DMS153 (cell line): Measurements from ENCODE around the gene RABGEF1.
"Not testable (repeated sequence)": the region's sequence is repeated elsewhere in the genome, so short reads cannot be mapped to it uniquely, and the experiment has no call there.

ENCODE experiments used
- DNase-seq: peaks from one replicate; lab custom pipeline; 2025; lab: John Stamatoyannopoulos, UW

The RABGEF1 gene

GRCh38 chr7:66740302-66740979 lies at the start of gene RABGEF1:
RABGEF1 (plus strand) TSS chr7:66740733; CDS start chr7:66771900, 31,167 bp downstream.
- peak; percentile 85 for DNase-seq

- no peak for DNase-seq
Observed at GRCh38 chr7:66693331-66693730, 47.2 kb upstream of the RABGEF1 start.

DNA sequence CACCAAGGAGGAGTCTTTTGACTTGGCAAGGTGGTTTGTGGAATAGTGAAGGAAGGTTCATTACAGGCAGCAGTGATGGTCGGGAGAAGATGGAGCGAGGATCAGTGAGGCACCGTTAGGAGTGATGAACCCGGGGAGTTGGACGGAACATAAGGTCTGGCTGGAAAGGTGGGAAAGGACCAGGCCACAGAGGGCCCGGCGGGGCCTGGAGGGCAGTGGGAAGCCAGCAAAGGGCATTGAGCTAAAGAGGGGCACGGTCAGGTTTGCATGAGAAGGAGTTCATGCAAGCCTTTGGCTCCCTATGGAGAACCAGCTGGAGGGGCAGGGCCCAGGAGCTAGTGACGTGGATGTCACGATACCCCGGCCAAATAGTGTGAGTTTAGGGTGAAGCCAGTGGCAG lies 46.2 kb upstream of the RABGEF1 start:
- no peak for DNase-seq

- DNase-seq: not testable (repeated sequence)
Observed at GRCh38 chr7:66695417-66695816, 45.1 kb upstream of the RABGEF1 start.

- not testable (repeated sequence) for DNase-seq
Observed at GRCh38 chr7:66696134-66696533, 44.4 kb upstream of the RABGEF1 start.

GRCh38 chr7:66696774-66697191 lies 43.8 kb upstream of the RABGEF1 start:
- no peak for DNase-seq

- DNase-seq: no peak
Observed at GRCh38 chr7:66697449-66698438, 42.8 kb upstream of the RABGEF1 start.

DNA sequence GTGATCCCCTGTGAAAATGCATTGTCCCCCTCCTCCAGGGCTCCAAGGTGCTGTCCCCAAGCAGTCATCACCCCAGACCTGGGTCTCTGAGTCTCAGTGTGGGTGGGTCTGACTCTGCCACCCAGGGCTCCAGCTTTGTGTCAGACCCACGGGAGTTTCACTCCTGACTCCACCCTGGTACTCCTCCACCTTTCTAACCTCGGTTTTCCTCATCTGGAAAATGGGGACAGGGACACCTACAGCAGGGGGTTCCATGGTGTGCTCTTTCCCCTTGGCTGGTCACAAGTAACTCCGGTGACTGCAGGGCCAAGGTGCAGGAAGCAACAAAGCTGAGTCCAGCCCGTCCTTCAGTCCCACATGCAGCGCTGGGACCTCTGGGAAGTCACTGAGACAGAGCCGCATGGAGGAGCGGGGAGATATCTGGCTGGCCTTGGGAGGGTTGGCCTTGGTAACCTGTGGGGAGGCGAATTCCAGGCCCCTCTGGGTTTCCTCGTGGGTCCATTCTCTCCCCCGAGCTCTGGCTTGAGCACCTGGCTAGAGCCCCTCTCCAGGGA lies 41.8 kb upstream of the RABGEF1 start:
- DNase-seq: no peak

- DNase-seq: no peak
Observed at GRCh38 chr7:66699998-66700397, 40.5 kb upstream of the RABGEF1 start.

- no peak for DNase-seq
Observed at GRCh38 chr7:66700633-66701131, 39.9 kb upstream of the RABGEF1 start.

DNA sequence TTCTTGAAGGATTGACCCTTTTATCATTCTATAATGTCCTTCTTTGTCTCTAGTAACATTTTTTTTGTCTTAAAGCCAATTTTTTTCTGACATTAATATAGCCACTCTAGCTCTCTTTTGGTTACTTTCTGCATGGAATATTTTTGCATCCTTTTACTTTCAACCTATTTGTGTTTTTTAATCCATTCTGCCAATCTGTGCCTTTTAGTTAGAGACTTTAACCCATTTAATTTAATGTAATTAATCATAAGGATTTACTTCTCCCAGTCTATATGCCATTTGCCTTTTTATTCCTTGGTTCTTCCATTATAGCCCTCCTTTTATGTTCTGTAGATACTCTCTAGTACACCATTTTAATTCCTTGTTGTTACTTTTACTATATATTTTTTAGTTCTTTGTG lies 32.7 kb upstream of the RABGEF1 start:
- DNase-seq: no peak

DNA sequence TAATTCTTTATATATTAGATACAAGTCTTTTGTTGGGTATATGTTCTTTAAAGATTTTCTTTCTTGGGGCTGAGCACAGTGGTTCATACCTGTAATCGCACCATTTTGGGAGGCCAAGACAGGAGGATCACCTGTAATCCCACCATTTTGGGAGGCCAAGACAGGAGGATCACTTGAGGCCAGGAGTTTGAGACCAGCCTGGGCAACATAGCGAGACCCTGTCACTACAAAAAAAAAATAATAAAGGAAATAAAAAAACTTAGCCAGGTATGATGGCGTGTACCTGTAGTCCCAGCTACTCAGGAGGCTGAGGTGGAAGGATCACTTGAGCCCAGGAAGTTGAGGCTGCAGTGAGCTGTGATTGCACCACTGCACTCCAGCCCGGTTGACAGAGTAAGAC lies 29.8 kb upstream of the RABGEF1 start:
- not testable (repeated sequence) for DNase-seq

DNA sequence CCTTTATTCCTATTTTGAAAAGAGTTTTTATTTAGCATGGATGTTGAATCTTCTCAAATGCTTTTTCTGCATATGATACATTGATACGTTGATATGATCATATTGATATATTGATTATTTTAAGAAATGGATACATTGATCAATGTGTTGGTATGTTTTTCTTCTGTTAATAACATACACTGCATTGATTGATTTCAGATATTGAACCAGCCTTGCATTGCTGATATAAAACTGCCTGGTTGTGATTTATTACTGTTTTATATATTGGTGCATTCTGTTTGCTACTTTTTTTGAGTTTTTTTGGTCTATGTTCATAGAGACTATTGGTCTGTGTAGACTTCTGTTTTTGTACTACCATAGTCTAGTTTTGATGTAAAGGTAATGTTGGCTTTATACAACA lies 26.8 kb upstream of the RABGEF1 start:
- DNase-seq: no peak

DNA sequence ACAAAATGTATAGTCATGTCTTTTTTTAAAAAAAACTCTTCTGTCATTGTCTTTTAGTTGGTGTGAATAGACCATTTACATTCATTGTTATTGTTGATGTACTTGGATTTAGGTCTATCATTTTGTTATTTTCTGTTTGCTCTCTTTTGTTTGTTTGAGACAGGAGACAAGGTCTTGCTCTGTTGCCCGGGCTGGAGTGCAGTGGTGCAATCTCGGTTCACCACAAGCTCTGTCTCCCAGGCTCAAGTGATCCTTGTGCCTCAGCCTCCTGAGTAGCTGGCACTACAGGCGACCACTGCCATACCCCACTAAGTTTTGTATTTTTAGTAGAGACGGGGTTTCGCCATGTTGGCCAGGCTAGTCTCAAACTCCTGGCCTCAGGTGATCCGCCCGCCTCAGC lies 23.9 kb upstream of the RABGEF1 start:
- DNase-seq: not testable (repeated sequence)

GRCh38 chr7:66720561-66720960 lies 20.0 kb upstream of the RABGEF1 start:
- no peak for DNase-seq

DNA sequence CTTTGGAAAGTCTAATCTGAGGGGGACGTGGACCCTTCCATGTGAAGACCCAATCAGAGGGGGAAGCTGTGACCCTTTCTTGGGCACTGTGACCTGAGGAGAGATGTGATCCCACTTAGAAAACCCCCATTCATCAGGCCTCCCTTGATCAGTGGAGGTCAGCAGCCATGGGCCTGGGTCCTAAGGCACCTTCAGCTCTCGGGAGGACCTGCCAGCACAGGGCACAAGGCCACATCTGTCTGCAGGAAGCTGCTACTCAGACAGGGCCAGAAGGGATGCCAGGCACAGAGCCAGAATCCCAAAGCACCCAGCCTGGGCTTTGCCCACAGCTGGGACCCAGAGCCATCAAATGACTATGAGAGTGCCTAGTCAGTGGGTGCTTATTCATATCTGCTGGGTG lies 14.7 kb upstream of the RABGEF1 start:
- DNase-seq: no peak

GRCh38 chr7:66727058-66727457 lies 13.5 kb upstream of the RABGEF1 start:
- DNase-seq: no peak

GRCh38 chr7:66728571-66728970 lies 12.0 kb upstream of the RABGEF1 start:
- DNase-seq: no peak

- DNase-seq: no peak
Observed at GRCh38 chr7:66729274-66729673, 11.3 kb upstream of the RABGEF1 start.

- no peak for DNase-seq
Observed at GRCh38 chr7:66731986-66732385, 8.5 kb upstream of the RABGEF1 start.

GRCh38 chr7:66732439-66732838 lies 8.1 kb upstream of the RABGEF1 start:
- no peak for DNase-seq

DNA sequence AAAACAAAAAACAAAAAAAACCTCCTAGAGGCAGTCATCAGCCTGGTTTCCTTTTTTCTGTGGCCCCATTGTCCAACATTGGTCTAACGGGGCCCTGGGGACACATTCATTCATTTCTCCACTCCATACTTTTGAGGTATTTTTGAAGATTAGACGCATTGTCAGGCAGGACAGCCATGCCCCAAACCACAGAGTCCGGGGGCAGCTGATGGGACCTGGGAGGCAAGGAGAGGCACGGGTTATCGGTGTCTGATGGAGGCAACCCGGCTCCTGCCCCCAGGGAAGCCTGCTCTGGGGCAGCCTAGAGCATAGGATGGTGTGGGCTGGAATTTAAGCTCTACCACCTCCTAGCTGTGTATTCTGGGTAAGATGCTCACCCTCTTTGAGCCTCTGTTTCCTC lies 6.5 kb upstream of the RABGEF1 start:
- DNase-seq: no peak

GRCh38 chr7:66735154-66735553 lies 5.4 kb upstream of the RABGEF1 start:
- DNase-seq: no peak
